HG02884 (cell line): Measurements from ENCODE around the gene TNS3.

ENCODE experiments used
- ATAC-seq: cut with Tn5 transposase; IDR thresholded peaks from one replicate; pipeline ENCODE4 v1.9.1; 2021; ENCODE audit warnings: mild to moderate bottlenecking, moderate library complexity; ENCODE audit not compliant: unreplicated experiment

Gene TNS3

GRCh38 chr7:47297120-47297519 lies 284.8 kb downstream of the TNS3 start:
- no peak for ATAC-seq

- ATAC-seq, result no peak
Observed at GRCh38 chr7:47295606-47296005, 286.3 kb downstream of the TNS3 start.

GRCh38 chr7:47294556-47295222 lies 287.2 kb downstream of the TNS3 start:
- ATAC-seq, result no peak

GRCh38 chr7:47293884-47294555 lies 287.9 kb downstream of the TNS3 start:
- ATAC-seq, result no peak

DNA sequence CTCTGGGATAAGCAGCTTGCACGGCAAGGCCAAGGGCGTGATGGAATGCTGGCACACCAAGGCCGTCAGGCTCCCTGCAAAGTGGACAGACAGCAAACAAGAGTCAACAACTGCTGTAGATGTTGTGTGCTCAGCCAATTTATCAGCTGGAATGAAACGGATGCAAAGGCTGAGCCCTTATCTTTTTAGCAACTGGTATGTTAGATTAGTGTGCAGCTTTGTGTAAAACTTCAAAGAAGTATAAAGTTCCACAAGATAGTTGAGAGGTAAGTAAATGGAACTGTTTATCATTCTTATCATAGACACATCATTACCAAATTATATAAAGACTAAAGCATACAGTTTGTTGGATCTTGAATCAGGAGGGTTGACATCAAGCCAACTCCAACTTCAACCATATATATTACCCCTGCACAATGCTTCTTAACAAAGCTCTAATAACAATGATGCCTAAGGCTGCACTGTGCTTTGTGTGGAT lies 289.0 kb downstream of the TNS3 start:
- ATAC-seq, result no peak

DNA sequence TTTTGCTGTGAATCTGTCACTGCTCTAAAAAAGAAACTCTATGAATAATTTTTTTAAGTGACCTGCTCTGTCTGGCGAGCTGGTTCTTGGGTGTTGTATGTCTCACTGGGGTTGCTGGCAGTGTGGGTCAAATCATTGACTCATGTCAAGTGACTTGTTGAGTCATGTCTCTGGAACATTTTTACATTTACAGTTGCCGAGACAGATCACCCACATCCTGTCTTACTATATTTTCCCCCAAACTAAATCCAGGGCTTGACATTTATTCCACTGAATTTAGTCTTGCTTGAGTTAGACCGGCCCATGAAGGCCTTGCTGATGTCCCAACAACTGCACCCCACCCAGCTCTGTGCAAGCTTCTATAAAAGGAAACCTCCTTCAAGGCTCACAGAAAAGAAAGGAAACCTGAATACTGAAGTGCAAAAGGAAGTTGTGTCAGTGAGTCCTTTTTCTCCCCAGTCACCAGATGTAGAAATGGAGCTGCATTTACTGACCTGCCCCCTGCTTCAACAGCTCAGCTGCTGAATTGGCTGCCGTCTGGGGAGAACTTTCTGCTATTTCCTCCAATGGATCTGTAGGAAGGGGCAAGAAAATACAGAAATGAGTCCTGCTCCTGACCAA lies 290.3 kb downstream of the TNS3 start:
- ATAC-seq, result peak; percentile 93

- ATAC-seq, result no peak
Observed at GRCh38 chr7:47290867-47291266, 291.0 kb downstream of the TNS3 start.

- ATAC-seq, result no peak
Observed at GRCh38 chr7:47290466-47290865, 291.4 kb downstream of the TNS3 start.

DNA sequence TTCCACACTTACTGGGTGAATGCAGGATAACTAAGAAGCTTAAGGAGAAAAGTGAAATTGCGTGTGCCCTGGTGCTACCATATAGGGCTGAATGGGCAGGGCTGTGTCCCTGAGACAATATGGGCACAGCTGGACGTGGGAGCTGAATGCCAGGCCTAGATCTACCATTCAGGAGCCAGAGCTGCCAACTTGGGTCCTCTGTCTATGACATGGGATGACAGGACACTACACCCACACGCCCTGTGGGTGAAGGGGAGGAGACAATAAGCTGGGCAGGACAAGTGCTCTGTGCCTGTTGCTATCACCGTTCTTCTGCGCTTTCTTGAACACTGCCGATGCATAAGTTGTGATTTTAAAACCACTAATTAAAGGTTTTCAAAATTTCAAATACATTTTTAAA lies 293.9 kb downstream of the TNS3 start:
- no peak for ATAC-seq

DNA sequence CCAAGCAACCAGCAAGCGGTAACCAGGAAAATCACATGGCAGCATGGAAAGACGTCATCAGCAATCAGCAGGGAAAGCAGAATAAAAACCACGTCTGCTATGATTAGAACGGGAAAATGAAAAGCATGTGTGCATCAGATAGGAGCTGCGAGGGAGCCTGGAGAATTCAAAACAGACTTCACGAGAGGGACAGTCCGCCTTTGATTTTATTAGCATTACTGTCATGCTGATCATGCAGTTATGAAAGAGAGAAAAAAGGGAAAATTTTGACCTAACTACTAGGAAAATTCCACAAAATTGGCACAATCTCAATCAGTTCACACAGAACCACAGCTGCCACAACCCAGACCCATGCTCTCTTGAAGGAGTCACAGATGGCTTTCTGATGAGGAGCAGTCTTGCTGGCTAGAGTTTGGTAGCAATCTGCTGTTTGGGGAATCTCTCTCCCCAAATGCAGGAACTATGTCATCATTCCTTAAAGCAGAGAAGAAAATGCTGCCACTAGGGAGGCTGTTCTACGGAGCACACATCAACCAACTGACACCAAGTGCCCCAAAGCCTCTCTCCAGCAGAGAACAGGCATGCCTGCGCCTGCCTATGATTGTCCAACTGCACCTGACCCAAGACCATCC lies 295.9 kb downstream of the TNS3 start:
- ATAC-seq, result no peak

- no peak for ATAC-seq
Observed at GRCh38 chr7:47284691-47285635, 296.9 kb downstream of the TNS3 start.

GRCh38 chr7:47283497-47284131 lies 298.3 kb downstream of the TNS3 start:
- ATAC-seq, result no peak

DNA sequence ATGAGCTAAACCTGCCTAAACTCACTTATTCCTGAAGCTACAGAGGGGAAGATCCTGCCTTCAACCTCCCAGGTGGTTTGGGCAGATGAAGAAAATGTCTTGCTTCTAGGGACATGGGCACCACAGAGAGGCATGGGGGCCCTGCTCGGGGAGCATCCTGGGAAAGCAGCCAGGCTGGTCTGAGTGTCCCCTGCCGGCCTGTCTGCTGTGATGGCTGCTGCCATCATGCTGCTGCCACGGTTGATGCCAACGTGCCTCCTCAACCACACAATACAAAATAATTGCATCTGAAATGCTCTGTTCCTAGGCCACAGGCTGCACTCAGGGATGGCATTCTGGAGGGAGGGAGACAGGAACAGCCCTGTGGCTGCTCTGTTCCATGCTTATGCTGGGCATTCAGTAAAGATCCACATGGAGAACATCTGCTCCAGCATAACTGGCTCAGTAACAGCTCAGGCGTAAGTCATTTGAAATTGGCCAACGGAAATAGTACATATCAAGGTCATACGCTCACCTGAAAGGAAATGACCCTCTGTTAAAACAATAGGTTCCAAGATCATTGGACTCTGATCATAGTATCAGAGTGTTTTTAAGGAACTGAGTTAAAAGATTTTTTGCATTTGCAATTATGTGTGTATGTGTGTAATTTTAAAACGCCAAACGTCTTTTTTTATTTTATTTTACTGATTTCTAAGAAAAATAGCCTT lies 299.0 kb downstream of the TNS3 start:
- ATAC-seq, result no peak

- no peak for ATAC-seq
Observed at GRCh38 chr7:47281966-47282643, 299.8 kb downstream of the TNS3 start.

GRCh38 chr7:47281161-47281560 lies 300.8 kb downstream of the TNS3 start:
- no peak for ATAC-seq

DNA sequence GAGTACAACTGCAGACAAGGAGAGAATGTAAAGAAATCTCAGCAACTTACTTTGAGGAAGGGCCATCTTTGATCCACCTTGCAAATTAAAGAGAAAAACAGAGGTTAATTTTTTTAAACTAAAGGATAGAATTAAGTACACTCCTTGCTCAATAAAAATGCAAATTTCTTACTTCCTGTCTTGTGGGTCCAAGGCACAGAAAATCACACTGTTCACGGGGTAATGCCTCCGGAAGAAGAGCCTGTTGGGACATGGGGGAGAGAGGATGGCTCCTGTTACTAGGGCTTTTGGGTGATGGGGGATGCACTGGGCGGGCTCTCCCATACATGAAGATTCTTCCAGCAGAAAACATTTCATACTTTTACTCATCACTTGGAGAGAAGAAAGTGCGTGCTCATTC lies 301.8 kb downstream of the TNS3 start:
- no peak for ATAC-seq

DNA sequence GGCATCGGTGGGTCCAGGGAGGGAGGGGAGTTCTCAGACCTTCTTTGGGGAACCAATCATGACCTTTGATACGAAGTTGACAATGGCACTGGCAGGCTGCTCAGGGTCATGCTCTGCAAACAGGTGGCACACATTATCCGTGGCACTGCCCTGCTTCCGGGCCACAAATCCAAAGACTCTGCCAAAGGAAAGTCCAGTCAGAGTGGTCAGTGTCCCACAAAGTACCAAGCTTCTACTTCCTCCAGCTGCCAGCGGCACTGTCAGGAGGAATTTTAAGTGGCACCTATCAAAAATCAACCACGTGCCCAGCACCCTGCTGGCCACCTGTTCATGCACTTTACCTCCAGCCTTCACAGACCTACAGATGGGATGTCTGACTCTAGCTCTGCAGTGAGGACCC lies 303.9 kb downstream of the TNS3 start:
- no peak for ATAC-seq

DNA sequence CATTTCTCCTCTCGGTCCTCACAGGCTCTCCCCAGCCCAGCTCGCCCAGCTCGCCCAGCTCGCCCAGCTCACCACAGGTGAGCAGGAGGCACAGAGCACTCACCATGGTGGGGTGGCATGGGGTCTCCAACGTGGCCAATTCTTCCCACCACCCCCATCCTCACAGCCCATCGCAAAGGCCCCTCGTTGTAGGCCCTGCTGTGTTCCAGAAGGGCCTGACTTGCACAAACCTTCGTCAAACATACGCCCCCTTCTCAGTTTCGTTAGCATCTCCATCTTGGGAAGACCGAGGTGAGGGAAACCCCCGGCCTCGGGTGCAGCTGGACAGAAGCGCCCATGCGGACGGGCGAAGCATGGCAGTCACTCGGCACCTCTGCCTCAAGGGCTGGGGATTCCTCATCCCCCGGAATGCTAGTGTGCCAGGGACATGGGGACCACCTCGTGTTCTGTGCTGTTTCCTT lies 304.6 kb downstream of the TNS3 start:
- ATAC-seq, result no peak
